Small intestine (tissue), 7 donors: ENCODE results near the gene ZNF688. TPM values are rescaled to one million over a fixed set of nuclear protein-coding genes. Genes with fewer than 3 reads are reported as not detected.

Source experiments
- DNase-seq, 2 donors: peaks; one replicate each; pipeline versions ENCODE4 v3.0.0 to v3.0.0-alpha.2; 2013
- FAIRE-seq: peaks from 2 replicates; lab custom pipeline; 2012; peaks lifted over from hg19 to GRCh38; lab: Jason Lieb, UNC
- H3K27ac ChIP-seq, 3 donors: one replicate each; pipeline ENCODE4 v1.5.1; 2013; ENCODE audit warnings: low read length in 2 of 3, mild to moderate bottlenecking in 2 of 3, control low read depth in 1 of 3, inconsistent platforms in 1 of 3, low read depth in 1 of 3, moderate library complexity in 1 of 3
- H3K27me3 ChIP-seq, 3 donors: one replicate each; pipeline ENCODE4 v1.6.1; 2013; ENCODE audit warnings: low read length in 3 of 3, inconsistent platforms in 1 of 3; ENCODE audit not compliant: control insufficient read depth in 3 of 3, insufficient read depth in 3 of 3
- H3K36me3 ChIP-seq, 3 donors: one replicate each; pipeline ENCODE4 v1.6.1; 2013; ENCODE audit warnings: low read length in 3 of 3, inconsistent platforms in 1 of 3, low read depth in 1 of 3, mild to moderate bottlenecking in 1 of 3, moderate library complexity in 1 of 3; ENCODE audit not compliant: control insufficient read depth in 3 of 3, insufficient read depth in 2 of 3
- H3K4me1 ChIP-seq, 3 donors: one replicate each; pipeline ENCODE4 v1.6.1; 2013; ENCODE audit warnings: low read length in 2 of 3, inconsistent platforms in 1 of 3, low read depth in 1 of 3, mild to moderate bottlenecking in 1 of 3, moderate library complexity in 1 of 3; ENCODE audit not compliant: control insufficient read depth in 3 of 3, insufficient read depth in 2 of 3
- H3K4me3 ChIP-seq, 3 donors: one replicate each; pipeline ENCODE4 v1.5.1; 2013; ENCODE audit warnings: low read length in 3 of 3, control low read depth in 1 of 3, inconsistent platforms in 1 of 3, low read depth in 1 of 3, mild to moderate bottlenecking in 1 of 3, moderate library complexity in 1 of 3
- H3K9me3 ChIP-seq, 2 donors: one replicate each; pipeline ENCODE4 v1.6.1; 2013; ENCODE audit warnings: low read depth in 1 of 2, low read length in 1 of 2; ENCODE audit not compliant: control insufficient read depth in 2 of 2, insufficient read depth in 1 of 2
- WGBS, 3 donors: extraction: QIAGEN DNeasy Blood & Tissue Kit; methylation state at CpG; one replicate each; pipeline ENCODE4 v1.1.7; 2013; 5-methylcytosine and 5-hydroxymethylcytosine counted together
- polyA plus RNA-seq, 4 donors: library from polyadenylated mRNA; stranded (reverse) in 3 of 4; unstranded in 1 of 4; fragments of 200-250 nt in 3 of 4; fragments of 120-200 nt in 1 of 4; gene quantifications; one replicate each; pipeline versions ENCODE4 v1.2.1 to v1.2.3, GENCODE V29; 2013
- donor health status: healthy with polysubstance abuse.
- donor health status: control.
- donor health status: control.
- donor health status: Bipolar disorder and iron deficiency.
- donor health status: healthy.

ZNF688 gene
- polyA plus RNA-seq, 4 donors, result 14.9 to 46.7 (median 24.4) TPM

- no peak overlapping the region for H3K27ac ChIP-seq
- H3K36me3 ChIP-seq, result peaks cover 0 to 14% (median 0%) of the 10 kb centered on the region in 3 donors
- H3K4me1 ChIP-seq, result peaks cover 0 to 13% (median 0%) of the 10 kb centered on the region in 3 donors
- DNase-seq (no peak), FAIRE-seq (no peak)
- whole genome bisulfite sequencing, 3 donors, result 85 to 91% (median 87%) methylated on average over 4 of the region's 4 CpGs
- H3K27me3 ChIP-seq, result no peaks in the 10 kb centered on the region
- no peaks in the 10 kb centered on the region for H3K9me3 ChIP-seq
- no peak overlapping the region for H3K4me3 ChIP-seq
Observed at GRCh38 chr16:30566531-30566930, 5.0 kb downstream of the ZNF688 start.

GRCh38 chr16:30565984-30566383 is 5.5 kb downstream of the ZNF688 start:
- H3K36me3 ChIP-seq, result peaks cover 0 to 14% (median 0%) of the 10 kb centered on the region in 3 donors
- FAIRE-seq (no peak), DNase-seq (no peak)
- H3K27me3 ChIP-seq, result no peaks in the 10 kb centered on the region
- 69 to 70% (median 70%) methylated on average over 8 of the region's 8 CpGs for WGBS, 3 donors
- H3K4me1 ChIP-seq, result peaks cover 0 to 12% (median 0%) of the 10 kb centered on the region in 3 donors
- no peak overlapping the region for H3K27ac ChIP-seq
- no peak overlapping the region for H3K4me3 ChIP-seq
- H3K9me3 ChIP-seq, result no peaks in the 10 kb centered on the region

- DNase-seq, result no peak
- Histone ChIP-seq H3K4me1 (peaks cover 0 to 9% (median 0%) of the 10 kb centered on the region in 3 donors), H3K4me3 (no peak overlapping the region), H3K27ac (no peak overlapping the region), H3K9me3 (no peaks in the 10 kb centered on the region), H3K36me3 (peaks cover 0 to 14% (median 0%) of the 10 kb centered on the region in 3 donors), H3K27me3 (no peaks in the 10 kb centered on the region)
- FAIRE-seq, result no peak
- WGBS, 3 donors, result 67 to 79% (median 68%) methylated on average over 7 of the region's 7 CpGs
Observed at GRCh38 chr16:30565526-30565925, 6.0 kb downstream of the ZNF688 start.

GRCh38 chr16:30562021-30562420 is 9.5 kb downstream of the ZNF688 start:
- 31 to 90% (median 43%) methylated on average over 14 of the region's 14 CpGs for WGBS, 3 donors
- DNase-seq, result peak in 1 of 2 donors; percentile 81
- Histone ChIP-seq H3K36me3 (peaks cover 0 to 2% (median 0%) of the 10 kb centered on the region in 3 donors), H3K27me3 (no peaks in the 10 kb centered on the region), H3K9me3 (no peaks in the 10 kb centered on the region), H3K4me1 (peaks cover 2 to 15% (median 4%) of the 10 kb centered on the region in 3 donors), H3K4me3 (peak overlapping the region in 1 of 3 donors; percentile 2), H3K27ac (peak overlapping the region in 1 of 3 donors; percentile 71)
- FAIRE-seq, result no peak

- FAIRE-seq, result no peak
- peak in 1 of 2 donors; percentile 25 for DNase-seq
Observed at GRCh38 chr16:30561089-30561816, 10.3 kb downstream of the ZNF688 start.

GRCh38 chr16:30559690-30560089 is 11.8 kb downstream of the ZNF688 start:
- Histone ChIP-seq H3K4me1 (peaks cover 3 to 32% (median 4%) of the 10 kb centered on the region in 3 donors), H3K9me3 (no peaks in the 10 kb centered on the region), H3K4me3 (no peak overlapping the region), H3K27ac (peak overlapping the region; percentile 83 to 96 (median 91)), H3K27me3 (no peaks in the 10 kb centered on the region), H3K36me3 (peaks cover 0 to 21% (median 5%) of the 10 kb centered on the region in 3 donors)
- DNase-seq, result peak in 1 of 2 donors; percentile 66
- no peak for FAIRE-seq
- 49 to 75% (median 62%) methylated on average over 6 of the region's 6 CpGs for WGBS, 3 donors

More at GRCh38 chr16:30561089-30561816, 10.3 kb downstream of the ZNF688 start:
- Histone ChIP-seq H3K4me3 (peak overlapping the region; percentile 14 to 49 (median 43)), H3K36me3 (peaks cover 0 to 5% (median 0%) of the 10 kb centered on the region in 3 donors), H3K4me1 (peaks cover 3 to 21% (median 4%) of the 10 kb centered on the region in 3 donors), H3K27ac (peak overlapping the region in 2 of 3 donors; percentile 16 to 50), H3K27me3 (no peaks in the 10 kb centered on the region), H3K9me3 (no peaks in the 10 kb centered on the region)
- 32 to 69% (median 53%) methylated on average over 40 to 46 of the region's 46 CpGs for WGBS, 3 donors

- Histone ChIP-seq H3K9me3 (no peaks in the 10 kb centered on the region), H3K36me3 (peaks cover 0 to 29% (median 5%) of the 10 kb centered on the region in 3 donors), H3K27ac (peak overlapping the region; percentile 83 to 96 (median 91)), H3K4me1 (peaks cover 3 to 38% (median 4%) of the 10 kb centered on the region in 3 donors), H3K4me3 (peak overlapping the region in 2 of 3 donors; percentile 17 to 22), H3K27me3 (no peaks in the 10 kb centered on the region)
- FAIRE-seq (no peak), DNase-seq (no peak)
- WGBS, 3 donors, result 69 to 80% (median 74%) methylated on average over 21 of the region's 21 CpGs
Observed at GRCh38 chr16:30558789-30559377, 12.6 kb downstream of the ZNF688 start.

GRCh38 chr16:30557957-30558788 is 13.3 kb downstream of the ZNF688 start, which contains the start of gene ZNF764:
ZNF764 (minus strand) TSS chr16:30558374; CDS start chr16:30558182, 192 bp downstream.
- Histone ChIP-seq H3K4me3 (peak within 1 kb of the TSS; percentile 73 to 78 (median 77)), H3K4me1 (peaks cover 4 to 41% (median 5%) of the 10 kb centered on the region in 3 donors), H3K27me3 (no peaks in the 10 kb centered on the region), H3K9me3 (no peaks in the 10 kb centered on the region), H3K36me3 (peaks cover 0 to 34% (median 5%) of the 10 kb centered on the region in 3 donors), H3K27ac (peak within 1 kb of the TSS; percentile 85 to 96 (median 91))
- peak; percentile 68 for FAIRE-seq
- peak; percentile 99 to 100 for DNase-seq
- 0% methylated on average over 66 to 74 of the region's 74 CpGs for WGBS, 3 donors
